Dedifferentiated amniotic fluid mesenchymal stem cell (primary cell): ENCODE results near the gene OR52A5.

Experiments
- DNase-seq: peaks from one replicate; pipeline ENCODE4 v3.0.0-alpha.2; 2016; ENCODE audit errors: extremely low spot score

OR52A5 gene

GRCh38 chr11:5117588-5117987 is 20.6 kb downstream of the OR52A5 start:
- no peak for DNase-seq

- no peak for DNase-seq
These were observed 22.8 kb downstream of the OR52A5 start for GRCh38 chr11:5115339-5115738.

GRCh38 chr11:5107285-5107684 is 30.9 kb downstream of the OR52A5 start:
- DNase-seq = no peak

DNA sequence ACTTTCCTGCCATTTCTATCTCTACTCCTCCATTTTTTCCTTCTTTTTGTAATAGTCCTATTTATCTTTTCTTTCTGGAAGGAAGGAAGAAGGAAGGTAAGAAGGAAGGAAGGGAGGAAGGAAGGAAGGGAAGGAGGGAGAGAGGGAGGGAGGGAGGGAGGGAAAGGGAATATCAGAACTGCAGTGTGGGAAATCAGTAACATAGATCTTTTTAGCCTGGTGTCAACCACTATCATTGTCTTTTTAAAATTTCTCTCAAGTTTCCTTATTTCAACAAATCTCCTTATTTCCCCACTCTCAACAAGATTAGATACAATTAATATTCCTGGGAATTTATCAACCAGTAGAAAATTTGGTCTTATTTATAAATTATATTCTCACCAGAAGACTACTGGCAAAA is 35.1 kb downstream of the OR52A5 start:
- DNase-seq = no peak

GRCh38 chr11:5102246-5102645 is 35.9 kb downstream of the OR52A5 start:
- DNase-seq = no peak

DNA sequence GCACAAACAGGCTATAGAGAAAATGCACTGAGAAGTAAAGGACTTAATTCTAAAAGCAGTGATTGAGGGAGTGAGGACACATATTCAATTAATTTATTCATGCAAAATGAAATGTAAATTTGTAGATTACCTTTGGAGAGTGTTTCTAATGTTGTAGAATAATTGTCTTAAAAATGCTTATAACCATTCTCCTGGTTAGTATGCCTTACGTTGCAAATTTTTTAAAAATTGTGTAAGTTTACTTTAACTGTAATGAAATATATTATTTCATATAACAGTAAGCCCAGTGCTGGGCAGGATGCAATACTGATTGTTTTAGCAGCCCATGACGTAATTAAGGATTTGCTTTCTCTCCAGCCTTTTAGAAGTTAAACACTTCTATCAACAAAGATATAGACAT is 42.1 kb downstream of the OR52A5 start:
- no peak for DNase-seq

- DNase-seq = no peak
These were observed 45.2 kb downstream of the OR52A5 start for GRCh38 chr11:5092821-5093585.

- no peak for DNase-seq
These were observed 47.5 kb downstream of the OR52A5 start for GRCh38 chr11:5090668-5091067.

- no peak for DNase-seq
These were observed 49.6 kb downstream of the OR52A5 start for GRCh38 chr11:5088556-5088955.

- DNase-seq = no peak
These were observed 54.6 kb downstream of the OR52A5 start for GRCh38 chr11:5083602-5084001.

- DNase-seq = no peak
These were observed 56.8 kb downstream of the OR52A5 start for GRCh38 chr11:5081405-5081804.
